HepG2 (cell line): ENCODE data around the gene GRIK4.

ENCODE experiments used
- CTCF ChIP-seq: sonication (generic); formaldehyde crosslinking; IDR thresholded peaks from 2 replicates; pipeline ENCODE4 v1.5.0; 2020; ENCODE audit warnings: mild to moderate bottlenecking, missing genetic modification reagents, moderate library complexity
- E2F1 ChIP-seq: sonication (generic); formaldehyde crosslinking; IDR thresholded peaks from 2 replicates; pipeline ENCODE4 v1.5.0; 2020; ENCODE audit warnings: missing genetic modification reagents
- FUBP1 ChIP-seq: sonication (generic); formaldehyde crosslinking; IDR thresholded peaks from 2 replicates; pipeline ENCODE4 v1.5.1; 2020; ENCODE audit warnings: missing genetic modification reagents, mild to moderate bottlenecking, borderline replicate concordance
- POLR2AphosphoS5 ChIP-seq: IDR thresholded peaks from 2 replicates; pipeline ENCODE4 v1.6.1; 2012; ENCODE audit warnings: low read depth, low read length
- RBAK ChIP-seq: sonication (generic); formaldehyde crosslinking; IDR thresholded peaks from 2 replicates; pipeline ENCODE4 v1.5.1; 2020; ENCODE audit warnings: mild to moderate bottlenecking, missing genetic modification reagents
- ZBTB43 ChIP-seq: sonication (generic); formaldehyde crosslinking; conservative IDR thresholded peaks from 2 replicates; pipeline ENCODE4 v1.4.0; 2020; ENCODE audit warnings: missing genetic modification reagents
- ZNF318 ChIP-seq: sonication (generic); formaldehyde crosslinking; IDR thresholded peaks from 2 replicates; pipeline ENCODE4 v1.4.0; 2020; ENCODE audit warnings: mild to moderate bottlenecking, missing genetic modification reagents
- ZNF768 ChIP-seq: sonication (generic); formaldehyde crosslinking; IDR thresholded peaks from 2 replicates; pipeline ENCODE4 v1.4.0; 2020; ENCODE audit warnings: missing genetic modification reagents
- ZNF883 ChIP-seq: sonication (generic); formaldehyde crosslinking; IDR thresholded peaks from 2 replicates; pipeline ENCODE4 v1.5.1; 2020; ENCODE audit warnings: mild to moderate bottlenecking, missing genetic modification reagents; ENCODE audit errors: not compliant biosample characterization

- TF ChIP-seq ZNF318 (CRISPR knock-in tag) (no peak), E2F1 (CRISPR knock-in tag) (no peak), POLR2AphosphoS5 (no peak), CTCF (CRISPR knock-in tag) (no peak), ZBTB43 (no peak), FUBP1 (CRISPR knock-in tag) (no peak), ZNF768 (CRISPR knock-in tag) (no peak), ZNF883 (CRISPR knock-in tag) (no peak), RBAK (CRISPR knock-in tag) (no peak)
These were observed 198.3 kb downstream of the GRIK4 start for GRCh38 chr11:120709808-120710207.
